ENCODE data around the gene RPL35A.
A peak's percentile ranks its signal among the peaks of the same experiment; 100 is the strongest.
"Not testable (repeated sequence)": the region's sequence is repeated elsewhere in the genome, so short reads cannot be mapped to it uniquely, and the experiment has no call there.

Gene RPL35A

DNA sequence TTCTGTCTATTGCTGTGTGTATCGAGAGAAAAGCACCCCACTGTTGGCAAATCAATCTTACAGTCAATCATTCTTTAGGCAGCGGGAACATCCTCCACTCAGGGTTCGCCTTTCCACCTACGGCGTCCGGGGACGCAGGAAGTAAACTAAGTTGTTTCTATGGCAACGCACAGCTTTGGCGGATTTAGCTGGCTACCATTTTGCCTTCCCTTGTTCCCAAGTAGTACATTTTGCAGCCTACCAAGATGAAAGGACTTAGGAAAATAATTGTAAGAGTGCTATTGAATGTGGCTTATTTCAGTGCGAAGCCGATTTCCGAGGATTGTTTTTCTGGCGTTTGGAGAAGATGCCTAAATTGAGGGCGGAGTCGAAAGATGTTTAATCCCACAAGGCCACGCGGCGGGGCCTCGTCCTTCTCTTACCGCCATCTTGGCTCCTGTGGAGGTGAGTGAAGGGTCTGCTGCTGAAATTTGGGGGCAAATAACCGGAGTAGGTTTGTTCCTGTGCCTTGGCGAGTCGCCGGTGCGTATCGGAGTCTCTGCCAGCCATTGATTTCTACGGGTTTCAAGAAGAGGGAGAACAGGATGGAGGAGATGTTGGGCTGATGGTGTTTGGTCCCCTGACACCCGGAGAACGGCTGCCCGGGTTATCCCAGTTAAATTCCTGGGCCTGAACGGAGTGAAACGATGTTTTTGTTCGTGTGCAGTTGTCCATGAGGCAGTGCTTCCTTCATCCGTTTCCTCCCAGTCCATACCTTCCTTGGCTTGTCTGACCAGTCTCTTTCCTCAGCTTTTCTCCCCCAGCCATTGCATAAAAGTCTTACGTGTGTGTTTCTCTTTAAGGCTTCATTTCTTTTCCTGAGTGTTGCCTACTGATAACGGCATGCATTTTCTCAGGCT is at the start of gene RPL35A:
Gene RPL35A, plus strand, starts transcription at position 413 of the 899 bp plus-strand sequence. CDS start 778 bp downstream, outside the sequence.
- DNase-seq: peak; percentile 97

DNA sequence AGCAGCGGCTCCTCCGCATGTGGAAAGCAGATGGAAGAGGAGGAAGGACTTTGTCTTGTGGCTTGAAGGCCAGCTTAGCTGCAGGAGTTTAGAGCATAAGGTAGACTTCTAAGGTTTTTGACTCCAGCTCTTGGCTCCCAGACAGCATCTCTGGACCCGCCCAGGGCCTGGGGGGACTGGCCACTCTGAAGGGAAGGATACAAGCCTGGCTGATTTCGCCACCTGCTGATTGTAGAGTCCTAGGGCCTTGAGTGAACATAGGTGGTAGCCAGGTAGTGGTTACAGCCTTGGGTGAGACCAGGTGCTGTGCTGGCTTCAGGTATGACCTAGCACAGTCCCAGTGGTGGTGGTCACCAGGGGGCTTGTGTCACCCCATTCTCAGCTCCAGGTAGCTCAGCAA is 48.4 kb upstream of the RPL35A start:
- DNase-seq: no peak

DNA sequence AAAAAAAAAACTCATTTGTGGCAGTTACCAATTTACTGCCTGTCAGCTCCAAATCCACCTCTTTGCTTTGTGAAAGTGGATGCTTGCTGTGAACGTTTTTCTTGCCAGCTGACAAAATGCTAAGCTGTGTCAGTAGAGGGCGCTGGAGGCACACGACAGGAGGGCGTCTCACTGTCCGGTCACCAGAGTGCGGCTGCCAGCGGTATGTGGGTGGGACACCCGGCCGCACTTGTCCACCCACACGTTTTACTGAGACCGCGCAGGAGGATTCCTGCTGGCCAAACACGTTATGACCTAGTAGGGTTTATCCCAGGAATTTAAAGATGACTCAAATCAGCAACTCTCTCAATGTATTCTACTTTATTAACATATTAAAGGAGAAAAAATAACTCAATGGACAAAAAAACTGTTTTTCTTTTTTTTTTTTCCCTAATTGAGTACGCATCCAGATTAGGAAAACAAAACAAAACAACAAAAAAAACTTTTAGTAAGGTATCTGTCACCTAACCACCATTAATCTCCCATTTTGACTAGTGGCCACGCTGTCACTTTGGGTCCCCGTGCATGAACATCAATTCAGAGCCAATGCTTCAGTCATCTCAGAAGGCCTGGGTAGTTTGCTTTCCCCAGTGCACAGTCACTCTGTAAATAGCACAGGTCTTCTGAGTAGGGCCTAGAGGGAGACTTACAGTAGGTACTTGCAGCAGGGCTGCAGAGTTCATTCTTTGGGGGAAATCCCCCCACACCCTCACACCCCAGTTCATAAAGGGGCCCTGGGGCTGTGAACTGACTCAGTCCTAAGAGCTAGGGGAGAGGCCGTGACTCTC is 43.8 kb upstream of the RPL35A start:
- DNase-seq: peak; percentile 39

DNA sequence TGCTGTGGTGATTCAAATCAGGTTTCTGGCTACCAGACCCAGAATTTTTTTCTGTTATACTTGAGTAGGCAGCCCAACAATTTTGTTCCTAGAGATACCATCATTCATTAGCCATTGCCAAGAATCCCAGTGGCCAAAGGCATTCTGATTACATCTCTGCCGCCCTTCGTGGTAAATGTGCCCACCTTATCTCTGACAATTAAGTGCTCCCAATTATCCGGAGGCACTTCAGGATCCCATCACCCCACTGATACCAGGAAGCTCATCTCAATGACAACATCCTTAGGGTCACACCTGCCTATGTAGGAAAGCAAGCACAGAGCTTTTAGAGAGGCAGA is 43.2 kb upstream of the RPL35A start:
- DNase-seq: no peak

DNA sequence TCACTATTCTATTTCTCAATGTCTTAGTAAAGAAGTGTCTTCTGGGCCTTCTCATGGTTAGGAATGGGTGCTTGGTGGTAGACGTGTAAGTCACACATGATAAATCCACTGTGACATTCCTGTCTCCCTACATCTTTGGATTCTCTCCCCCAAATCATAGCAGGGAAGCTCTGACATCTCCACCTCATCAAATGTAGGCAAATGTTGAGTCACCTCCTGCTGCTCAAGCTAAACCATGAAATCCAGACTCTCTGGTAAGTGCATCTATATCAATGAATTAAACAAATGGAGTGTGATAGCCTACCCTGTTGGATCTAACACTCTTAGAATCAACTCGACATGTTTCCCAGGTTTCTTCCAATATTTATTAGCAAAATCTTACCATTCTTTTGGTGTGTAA is 42.8 kb upstream of the RPL35A start:
- no peak for DNase-seq

DNA sequence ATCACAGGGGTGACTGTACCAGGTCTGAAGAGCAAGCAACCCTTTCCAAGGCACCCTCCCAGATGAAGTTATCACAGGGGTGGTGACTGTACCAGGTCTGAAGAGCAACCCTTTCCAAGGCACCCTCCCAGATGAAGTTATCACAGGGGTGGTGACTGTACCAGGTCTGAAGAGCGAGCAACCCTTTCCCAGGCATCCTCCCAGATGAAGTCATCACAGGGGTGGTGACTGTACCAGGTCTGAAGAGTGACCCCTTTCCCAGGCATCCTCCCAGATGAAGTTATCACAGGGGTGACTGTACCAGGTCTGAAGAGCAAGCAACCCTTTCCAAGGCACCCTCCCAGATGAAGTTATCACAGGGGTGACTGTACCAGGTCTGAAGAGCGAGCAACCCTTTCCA is 41.4 kb upstream of the RPL35A start:
- DNase-seq: not testable (repeated sequence)

DNA sequence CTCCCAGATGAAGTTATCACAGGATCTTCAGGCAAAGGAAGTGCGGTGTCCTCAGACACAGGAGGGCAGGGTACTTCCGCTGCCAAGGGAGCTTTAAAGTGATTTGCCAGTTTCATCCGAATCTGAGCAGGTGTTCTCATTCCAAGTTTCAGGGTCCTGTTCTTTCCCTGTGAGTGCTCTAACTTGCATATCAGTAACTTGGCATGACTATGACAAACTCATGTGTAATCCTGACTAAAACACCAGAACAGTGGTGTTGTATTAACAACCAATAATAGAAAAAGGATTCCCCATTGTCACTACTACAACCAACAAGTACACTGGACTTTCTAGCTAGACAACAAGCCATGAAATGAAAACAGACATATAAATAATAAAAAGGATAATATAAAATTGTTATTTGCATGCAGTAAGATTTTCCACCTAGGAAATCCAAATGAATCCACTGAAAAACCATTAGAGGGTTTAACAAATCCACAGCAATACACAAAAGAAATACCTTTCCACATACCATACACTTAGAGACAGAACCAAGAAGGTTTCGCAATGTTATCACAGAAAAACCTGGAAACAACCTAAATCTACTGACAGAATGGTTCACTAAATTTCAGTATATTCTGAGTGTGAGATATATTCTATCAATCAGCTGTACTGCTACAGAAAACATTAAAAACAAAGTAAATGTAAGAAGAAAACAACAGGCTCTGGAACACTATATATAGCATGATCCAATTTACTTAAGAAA is 40.9 kb upstream of the RPL35A start:
- no peak for DNase-seq

DNA sequence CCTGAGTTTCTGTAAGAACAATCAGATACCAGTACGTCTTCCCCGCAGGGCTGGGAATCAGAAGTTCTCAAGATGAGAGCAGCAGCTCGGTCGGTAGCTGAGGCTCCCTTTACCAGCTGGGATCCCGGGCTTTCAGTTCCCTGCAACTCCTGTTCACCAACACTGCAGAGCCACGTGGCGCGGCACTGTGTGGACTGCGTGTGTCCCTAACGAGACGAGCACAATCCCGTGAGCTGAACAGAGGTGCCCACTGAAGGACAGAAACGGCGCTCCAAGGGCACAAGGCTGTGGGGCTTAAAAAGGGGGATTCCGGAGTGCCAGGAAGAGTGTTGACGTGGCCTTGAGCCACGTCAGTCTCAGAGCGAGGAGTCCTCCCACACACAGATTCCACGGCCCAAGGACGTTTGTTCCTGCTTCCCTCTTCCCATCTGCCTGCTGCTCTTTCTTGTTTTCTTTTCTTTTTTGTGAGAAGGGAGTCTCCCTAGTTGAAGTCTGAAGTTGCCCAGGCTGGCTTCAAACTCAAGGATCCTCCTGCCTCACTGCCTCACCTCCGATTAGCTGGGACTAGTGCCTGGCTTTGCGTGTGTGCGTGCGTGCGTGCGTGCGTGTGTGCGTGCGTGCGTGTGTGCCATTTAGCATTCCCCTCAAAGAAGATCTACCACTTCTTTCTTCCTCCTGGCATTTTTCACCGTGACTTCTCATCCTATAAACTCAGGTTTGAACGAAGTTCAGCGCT is 37.1 kb upstream of the RPL35A start:
- no peak for DNase-seq

DNA sequence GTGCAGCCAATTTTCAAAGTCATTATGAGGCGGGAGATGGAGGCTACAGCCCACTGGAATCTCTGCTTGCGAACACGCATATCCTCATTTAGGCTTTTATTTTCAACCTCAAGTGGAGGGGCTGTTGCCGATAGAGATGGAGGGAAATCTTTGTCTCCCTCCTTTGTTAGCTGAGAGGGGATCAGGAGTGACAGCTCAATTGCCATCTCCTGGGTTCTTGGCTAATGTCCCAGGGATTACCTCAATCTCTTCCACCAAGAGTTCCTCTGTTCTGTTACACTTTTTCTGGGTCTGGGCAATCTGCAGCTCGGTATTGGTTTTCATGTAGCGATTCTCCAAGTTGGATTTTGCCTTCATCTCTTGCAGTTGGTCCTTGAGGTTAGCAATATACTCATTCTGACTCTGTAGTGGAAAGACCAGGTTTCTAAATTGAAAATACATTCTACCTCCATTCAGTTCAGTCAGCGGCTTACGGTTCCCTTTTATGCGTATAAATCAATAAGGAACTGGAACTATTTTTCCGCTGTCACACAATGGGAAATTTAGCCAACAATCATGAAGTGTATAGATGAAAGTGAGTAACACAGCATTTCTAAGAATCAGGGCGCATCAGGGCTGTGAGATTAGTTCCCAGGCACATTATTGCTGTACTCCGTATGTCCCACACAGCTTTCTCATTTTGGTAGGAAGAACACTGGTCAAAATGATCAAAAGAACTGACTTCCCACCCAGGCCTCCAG is 36.2 kb upstream of the RPL35A start:
- no peak for DNase-seq

DNA sequence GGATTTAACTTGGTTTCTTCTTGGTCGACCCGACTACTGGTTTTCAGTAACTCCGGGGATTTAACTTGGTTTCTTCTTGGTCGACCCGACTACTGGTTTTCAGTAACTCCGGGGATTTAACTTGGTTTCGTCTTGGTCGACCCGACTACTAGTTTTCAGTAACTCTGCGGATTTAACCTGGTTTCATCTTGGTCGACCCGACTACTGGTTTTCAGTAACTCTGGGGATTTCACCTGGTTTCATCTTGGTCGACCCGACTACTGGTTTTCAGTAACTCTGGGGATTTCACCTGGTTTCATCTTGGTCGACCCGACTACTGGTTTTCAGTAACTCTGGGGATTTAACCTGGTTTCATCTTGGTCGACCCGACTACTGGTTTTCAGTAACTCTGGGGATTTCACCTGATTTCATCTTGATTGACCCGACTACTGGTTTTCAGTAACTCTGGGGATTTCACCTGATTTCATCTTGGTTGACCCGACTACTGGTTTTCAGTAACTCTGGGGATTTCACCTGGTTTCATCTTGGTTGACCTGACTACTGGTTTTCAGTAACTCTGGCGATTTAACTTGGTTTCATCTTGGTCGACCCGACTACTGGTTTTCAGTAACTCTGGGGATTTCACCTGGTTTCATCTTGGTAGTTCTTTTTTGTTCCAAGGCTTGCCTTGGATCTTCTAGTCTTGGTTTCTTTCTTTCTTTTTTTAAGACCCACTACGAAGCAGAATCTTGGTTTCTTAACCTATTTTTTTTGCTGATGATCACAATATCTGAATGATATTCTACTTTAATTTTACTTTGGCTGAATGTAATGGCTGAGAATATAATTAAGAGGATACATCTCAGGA is 28.3 kb upstream of the RPL35A start:
- DNase-seq: not testable (repeated sequence)

DNA sequence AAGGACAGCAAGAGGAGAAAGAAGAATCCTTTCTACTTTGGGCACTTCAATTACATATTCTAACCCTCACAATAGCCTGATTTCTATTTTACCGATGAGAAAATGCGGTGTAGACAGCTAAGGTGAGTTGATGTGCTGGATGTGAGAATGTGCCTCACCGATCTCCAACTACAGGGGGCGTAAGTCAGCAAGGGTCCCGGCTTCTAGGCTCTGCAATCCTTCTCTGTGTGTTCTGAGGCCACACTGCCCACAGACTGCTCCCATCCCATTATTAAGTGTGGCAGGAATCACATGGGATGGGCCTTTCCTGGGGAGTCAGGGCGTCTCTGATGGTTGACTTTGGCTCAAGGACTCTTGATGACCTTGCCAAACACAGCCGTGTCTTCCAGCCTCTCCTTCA is 23.6 kb upstream of the RPL35A start:
- DNase-seq: no peak

DNA sequence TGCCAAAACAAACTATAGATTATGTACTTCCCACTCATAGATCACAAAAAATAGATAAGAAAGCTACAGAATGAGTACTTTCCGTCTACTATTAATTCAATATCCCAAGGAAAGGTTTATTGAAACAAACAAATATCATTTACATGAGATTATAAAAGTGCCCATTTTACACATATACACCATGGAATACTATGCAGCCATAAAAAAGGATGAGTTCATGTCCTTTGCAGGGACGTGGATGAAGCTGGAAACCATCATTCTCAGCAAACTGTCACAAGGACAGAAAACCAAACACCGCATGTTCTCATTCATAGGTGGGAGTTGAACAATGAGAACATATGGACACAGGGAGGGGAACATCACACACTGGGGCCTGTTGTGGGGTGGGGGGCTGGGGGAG is 22.4 kb upstream of the RPL35A start:
- DNase-seq: not testable (repeated sequence)

DNA sequence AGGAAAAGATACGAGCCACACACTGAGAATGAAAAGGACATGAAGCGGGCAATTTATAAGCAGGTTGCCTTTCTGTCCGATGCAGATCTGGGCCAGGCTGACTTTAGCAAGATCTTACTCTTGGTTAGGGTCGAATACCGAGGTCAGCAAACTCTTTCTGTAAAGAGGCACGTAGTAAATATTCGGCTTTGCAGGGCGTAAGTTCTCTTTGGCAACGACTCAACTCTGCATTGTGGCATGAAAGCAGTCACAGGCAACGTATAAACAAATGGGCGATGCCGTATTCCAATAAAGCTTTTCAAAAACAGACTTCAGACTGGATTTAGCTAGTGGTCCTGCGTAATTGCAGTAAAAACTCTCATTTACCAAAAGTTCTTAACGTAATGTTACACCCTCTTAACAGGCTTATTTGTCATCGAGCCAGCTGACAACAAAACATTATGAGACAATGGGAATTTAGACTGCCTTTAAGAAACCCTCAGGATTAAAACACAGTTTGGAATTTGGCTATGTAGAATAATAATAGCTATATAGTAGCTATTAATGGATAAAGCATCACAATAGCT is 13.1 kb upstream of the RPL35A start:
- no peak for DNase-seq

DNA sequence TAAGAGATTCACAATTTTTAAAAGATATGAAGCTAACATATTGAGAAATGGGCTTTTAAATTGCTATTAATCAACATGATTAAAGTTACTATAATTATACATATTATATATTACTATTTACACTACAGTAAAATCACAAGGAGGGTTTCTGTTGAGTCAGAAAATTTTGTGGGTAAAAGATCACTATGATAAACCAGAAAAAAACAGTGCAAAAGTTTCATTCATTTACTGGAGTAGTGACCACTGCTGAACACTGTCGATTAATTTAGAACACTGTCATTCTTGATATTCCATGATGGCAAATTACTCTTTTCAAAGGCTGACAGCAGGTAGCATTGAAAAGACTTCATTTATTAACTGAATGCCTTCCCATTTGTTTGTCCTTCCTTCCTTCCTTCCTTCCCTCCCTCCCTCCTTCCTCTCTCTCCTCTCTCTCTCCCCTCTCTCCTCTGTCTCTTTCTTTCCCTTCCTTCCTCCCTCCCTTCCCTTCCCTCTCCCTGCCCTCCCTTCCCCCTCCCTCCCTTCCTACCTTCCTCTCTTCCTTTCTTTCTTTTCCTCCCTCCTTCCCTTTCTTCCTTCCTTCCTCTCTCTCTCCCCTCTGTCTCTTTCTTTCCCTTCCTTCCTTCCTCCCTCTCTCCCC is 9.1 kb upstream of the RPL35A start:
- DNase-seq: no peak

DNA sequence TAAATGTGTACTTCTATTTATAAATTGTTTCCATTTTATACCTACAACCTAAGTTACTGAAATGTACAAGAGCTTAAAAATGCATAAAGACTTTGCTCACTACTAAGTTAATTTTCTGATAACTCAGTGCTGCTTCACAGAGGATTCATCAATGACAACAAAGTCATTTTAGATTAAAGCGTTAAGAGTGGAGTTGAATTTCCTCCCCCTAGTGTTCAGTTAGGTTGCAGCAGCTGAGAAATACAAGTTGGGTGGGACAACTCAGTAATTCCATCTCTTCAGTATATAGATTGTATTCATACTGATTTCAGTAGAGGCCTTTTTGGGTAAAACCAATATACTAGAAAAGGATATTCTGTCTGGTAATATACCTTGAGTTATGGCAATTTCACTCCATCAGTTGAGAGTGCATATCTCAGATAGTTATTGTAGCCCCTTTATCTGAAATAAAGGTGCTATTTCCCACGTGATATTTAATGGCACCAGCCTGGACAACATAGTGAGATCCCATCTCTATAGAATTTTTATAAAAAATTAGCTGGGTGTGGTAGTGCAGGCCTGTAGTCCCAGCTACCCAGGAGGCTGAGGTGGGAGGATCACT is 6.9 kb upstream of the RPL35A start:
- DNase-seq: no peak

DNA sequence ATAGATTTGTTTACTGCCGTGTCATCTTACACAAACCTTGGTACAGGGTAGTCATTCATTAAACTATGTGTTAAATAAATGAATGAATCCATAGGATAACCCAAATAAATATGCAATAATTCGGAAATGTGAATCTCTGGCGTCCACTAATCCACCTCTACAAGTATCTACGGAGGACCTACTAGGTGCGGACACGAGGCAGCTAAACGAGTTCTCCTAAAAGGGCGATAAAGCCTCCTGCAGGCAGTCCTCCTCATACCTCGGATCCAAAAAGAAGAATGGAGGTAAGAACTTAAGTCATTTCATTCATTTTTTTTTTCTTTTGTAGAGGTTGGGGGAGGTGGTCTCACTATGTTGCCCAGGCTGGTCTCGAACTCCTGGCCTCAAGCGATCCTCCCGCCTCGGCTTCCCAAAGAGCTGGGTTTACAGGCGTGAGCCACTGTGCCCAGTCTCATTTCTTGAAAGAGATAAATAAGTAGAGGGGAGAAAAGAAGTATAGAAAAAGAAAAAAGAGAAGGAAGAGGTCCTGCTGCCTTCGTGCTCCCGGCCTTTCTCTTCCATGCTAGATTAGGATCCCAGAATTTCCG is 706 bp upstream of the RPL35A start:
- no peak for DNase-seq

DNA sequence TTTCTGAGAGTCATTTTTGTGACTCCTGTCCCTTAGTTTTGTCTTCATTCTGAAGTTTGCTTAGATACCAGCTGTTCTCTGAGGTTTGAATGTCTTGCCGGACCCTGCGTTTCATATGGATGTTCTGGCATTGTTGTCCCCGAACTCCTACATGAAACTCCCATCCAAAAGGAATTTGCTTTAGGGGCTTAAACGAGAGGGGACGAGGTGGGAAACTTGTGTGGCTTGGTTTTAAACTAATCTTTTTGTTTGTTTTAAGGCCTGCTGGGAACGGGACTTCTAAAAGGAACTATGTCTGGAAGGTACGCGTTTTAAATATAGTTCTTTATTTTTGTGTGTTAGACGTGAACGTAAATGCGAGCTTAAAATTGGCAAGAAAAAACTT is 679 bp downstream of the RPL35A start:
- no peak for DNase-seq

DNA sequence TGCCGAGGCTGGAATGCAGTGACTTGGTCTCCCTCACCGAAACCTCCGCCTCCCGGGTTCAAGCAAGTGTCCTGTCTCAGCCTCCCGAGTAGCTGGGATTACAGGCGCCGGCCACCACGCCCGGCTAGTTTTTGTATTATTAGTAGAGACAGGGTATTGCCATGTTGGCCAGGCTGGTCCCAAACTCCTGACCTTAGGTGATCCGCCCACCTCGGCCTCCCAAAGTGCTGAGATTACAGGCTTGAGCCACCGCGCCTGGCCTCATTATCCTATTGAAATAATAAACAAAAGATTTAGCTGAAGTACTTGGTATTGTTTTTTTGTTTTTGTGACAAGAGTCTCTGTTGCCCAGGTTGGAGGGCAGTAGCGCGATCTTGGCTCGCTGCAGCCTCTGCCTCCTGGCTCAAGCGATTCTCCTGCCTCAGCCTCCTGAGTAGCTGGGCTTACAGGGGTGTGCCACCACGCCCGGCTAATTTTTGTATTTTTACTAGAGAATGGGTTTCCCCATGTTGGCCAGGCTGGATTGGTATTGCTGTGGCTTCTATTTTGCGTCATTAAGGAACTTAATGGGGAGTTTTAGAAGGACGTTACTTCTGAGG is 1.5 kb downstream of the RPL35A start:
- DNase-seq: no peak

DNA sequence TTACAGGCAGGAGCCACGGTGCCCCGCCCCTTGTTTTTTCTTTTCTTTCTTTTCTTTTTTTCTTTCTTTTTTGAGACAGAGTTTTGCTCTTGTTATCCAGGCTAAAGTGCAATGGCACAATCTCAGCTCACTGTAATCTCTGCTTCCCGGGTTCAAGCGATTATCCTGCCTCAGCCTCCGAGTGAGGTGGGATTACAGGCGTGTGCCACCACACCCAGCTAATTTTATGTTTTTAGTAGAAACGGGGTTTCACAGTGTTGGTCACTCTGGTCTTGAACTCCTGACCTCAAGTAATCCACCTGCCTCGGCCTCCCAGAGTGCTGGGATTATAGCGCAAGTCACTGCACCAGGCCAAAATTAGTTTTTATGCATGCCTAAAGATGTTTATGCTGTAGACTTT is 2.5 kb downstream of the RPL35A start:
- no peak for DNase-seq

All from NCI-H510A (cell line).